ENCODE results near the gene GAD1.

DNA sequence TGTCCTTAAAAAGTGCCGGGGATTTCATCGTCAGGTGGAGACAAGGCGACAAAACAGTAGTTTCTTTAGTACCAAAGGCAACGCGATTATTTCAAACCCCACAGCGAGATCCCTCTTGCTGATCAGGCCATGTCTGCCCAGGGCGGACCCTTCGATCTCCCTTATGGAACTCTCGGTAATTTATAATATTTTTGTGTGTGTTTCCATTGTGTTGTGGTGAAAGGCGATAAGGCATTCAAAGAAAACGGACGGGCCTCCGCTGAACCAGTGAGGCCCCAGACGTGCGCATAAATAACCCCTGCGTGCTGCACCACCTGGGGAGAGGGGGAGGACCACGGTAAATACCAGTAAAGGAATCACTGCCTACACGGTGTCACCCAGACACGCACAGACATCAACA lies 1.4 kb upstream of the GAD1 start:
- TF ChIP-seq EP300 (IDR thresholded peaks at IDR 0.05) (no peak), CTCF (IDR thresholded peaks at IDR 0.05) (no peak)

All from sigmoid colon (tissue), 4 donors.